ENCODE results near the gene DGKI. TPM values are rescaled to one million over a fixed set of nuclear protein-coding genes. Genes with fewer than 3 reads are reported as not detected.
A peak's percentile ranks its signal among the peaks of the same experiment; 100 is the strongest.

Gene DGKI
- total RNA-seq (2021), result 0.30 to 0.79 TPM (median 0.46 TPM) in 3 replicates
- Bru-seq, nascent RNA, result percentile 23 among the genes with signal in this experiment
- long read RNA-seq, experiment 1, partial matches to known transcripts, result 0 of 4 reads
- long read RNA-seq, experiment 1, other reads (novel, unspliced or antisense), result 4 of 4 reads
- long read RNA-seq, experiment 2, result 0 reads
- long read RNA-seq, experiment 3, partial matches to known transcripts, result 0 of 1 reads
- long read RNA-seq, experiment 3, other reads (novel, unspliced or antisense), result 1 of 1 reads

DNA sequence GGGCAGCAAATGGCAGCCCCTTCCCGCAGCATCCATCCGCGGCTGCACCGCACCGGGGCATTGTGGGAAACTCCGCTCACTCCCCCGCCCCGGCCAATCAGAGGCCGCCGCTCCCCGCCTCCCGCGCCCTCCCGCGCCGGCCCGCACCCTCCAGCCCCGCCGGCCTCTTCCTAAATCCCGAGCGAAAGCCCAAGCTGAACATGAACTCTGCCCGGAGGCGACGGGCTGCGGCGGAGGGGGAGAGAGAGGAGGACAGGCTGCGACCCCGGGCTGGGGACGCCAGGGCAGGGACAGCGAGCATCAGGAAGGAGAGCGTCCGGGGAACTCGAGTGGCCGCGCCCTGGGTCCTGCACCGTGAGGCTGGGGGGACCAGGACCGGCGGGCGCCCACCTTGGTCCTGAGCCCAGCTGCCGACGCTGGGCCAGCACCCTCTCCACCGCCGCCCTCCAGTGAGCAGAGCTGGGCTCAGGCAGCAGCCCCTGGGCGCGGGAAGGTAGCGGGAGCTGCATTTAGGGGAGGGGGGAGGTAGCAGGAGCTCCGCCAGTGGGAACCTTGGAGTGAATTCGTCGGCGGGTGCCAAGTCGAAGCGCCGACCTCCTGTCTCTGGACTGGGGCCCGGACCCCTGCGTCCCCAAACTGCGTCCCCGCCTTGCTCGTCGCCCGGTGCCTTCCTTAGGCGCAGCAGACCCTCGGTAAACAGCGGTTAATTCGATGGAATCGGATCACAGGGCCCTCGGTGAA lies at the start of gene DGKI:
Gene DGKI (minus strand): TSS at position 148 of the 741 bp plus-strand sequence.
- ATAC-seq (peak; percentile 59), DNase-seq (ENCODE audit: low spot score) (peak; percentile 58)
- POLR2A ChIA-PET, result no interaction called here
- H3K27me3 Mint-ChIP-seq (ENCODE audit: low read depth), result peaks cover 62% of the 10 kb centered on the region
- H3K27ac Mint-ChIP-seq, result no peak within 1 kb of the TSS
- H3K4me3 Mint-ChIP-seq, result peak within 1 kb of the TSS; percentile 63
- CTCF ChIA-PET, result interaction anchor here (0.8 to 1.9 kb wide), 4 partner anchors 21 to 221 kb away, joined by 3 to 8 read pairs (median 5); no protein-coding TSS in a partner anchor
- TF ChIP-seq ZNF532 (CRISPR knock-in tag; IDR thresholded peaks at IDR 0.05; ENCODE audit: borderline replicate concordance), result peak; percentile 90
- TF ChIP-seq, protein P1, sequence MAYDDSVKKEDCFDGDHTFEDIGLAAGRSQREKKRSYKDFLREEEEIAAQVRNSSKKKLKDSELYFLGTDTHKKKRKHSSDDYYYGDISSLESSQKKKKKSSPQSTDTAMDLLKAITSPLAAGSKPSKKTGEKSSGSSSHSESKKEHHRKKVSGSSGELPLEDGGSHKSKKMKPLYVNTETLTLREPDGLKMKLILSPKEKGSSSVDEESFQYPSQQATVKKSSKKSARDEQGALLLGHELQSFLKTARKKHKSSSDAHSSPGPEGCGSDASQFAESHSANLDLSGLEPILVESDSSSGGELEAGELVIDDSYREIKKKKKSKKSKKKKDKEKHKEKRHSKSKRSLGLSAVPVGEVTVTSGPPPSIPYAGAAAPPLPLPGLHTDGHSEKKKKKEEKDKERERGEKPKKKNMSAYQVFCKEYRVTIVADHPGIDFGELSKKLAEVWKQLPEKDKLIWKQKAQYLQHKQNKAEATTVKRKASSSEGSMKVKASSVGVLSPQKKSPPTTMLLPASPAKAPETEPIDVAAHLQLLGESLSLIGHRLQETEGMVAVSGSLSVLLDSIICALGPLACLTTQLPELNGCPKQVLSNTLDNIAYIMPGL (CRISPR knock-in tag; IDR thresholded peaks at IDR 0.05), result 0 out of 2 replicates have a peak, but pooled peaks have one; percentile 33
- TF ChIP-seq ZNF232 (CRISPR knock-in tag; IDR thresholded peaks at IDR 0.05), result no peak
- peak; percentile 62 for TF ChIP-seq NFYB (CRISPR knock-in tag; conservative IDR thresholded peaks at IDR 0.05; ENCODE audit: low read depth)
- TF ChIP-seq GABPB1 (CRISPR knock-in tag; IDR thresholded peaks at IDR 0.05), result no peak
- peak; percentile 52; the same call in 1 of the 2 replicates for TF ChIP-seq FOXP1 (CRISPR knock-in tag; IDR thresholded peaks at IDR 0.05; ENCODE audit: borderline replicate concordance)
- H3K36me3 Mint-ChIP-seq, result no peaks in the 10 kb centered on the region
- H3K9me3 Mint-ChIP-seq, result no peaks in the 10 kb centered on the region
- peaks cover 39% of the 10 kb centered on the region for H3K4me1 Mint-ChIP-seq

DNA sequence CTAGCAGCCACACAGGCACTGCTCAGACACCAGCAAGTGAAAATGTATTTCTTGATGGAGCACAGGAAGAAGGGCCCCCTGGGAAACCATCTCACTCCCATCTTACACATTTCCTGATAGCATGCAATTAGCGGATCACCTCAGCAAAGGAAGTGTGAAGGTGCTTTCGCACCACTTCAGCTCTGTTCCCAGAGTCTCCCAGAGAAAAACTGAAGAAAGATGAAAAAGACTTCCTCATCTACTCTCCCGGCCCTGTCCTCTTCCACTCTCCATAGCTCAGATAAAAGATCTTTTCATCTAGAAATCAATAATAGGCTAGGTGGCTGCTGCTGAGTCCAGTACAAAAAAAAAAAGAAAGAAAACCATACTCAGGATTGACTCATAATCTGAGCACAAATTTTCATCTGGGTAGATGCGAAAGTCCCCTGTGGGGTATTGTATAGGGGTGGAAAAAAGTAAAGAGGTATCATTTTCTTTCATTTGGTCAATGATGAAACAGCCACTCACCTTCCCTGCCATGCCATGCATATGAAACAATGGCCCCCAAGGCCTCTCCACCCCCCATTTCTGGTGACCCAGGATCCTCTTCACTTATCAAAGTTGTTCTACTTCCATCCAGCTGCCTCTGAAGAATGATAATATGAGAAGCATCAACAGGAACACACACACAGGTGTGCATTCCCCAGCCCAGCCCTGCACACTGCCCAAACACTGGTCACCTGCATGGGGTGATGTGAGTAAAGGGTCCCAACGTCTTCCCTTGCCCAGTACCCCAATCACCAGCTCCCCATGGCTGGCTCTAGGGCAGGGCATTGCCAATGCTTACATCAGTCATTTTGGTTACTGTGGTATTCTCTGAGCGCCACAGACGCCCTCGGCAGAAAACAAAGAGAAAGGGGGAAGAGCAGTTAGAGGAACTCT lies 48.8 kb upstream of the DGKI start:
- no peak overlapping the region for H3K4me3 Mint-ChIP-seq
- CTCF ChIA-PET, result no interaction called here
- peaks cover 12% of the 10 kb centered on the region for H3K9me3 Mint-ChIP-seq
- DNase-seq (ENCODE audit: low spot score) (no peak), ATAC-seq (no peak)
- peaks cover 21% of the 10 kb centered on the region for H3K4me1 Mint-ChIP-seq
- no peaks in the 10 kb centered on the region for H3K27me3 Mint-ChIP-seq (ENCODE audit: low read depth)
- TF ChIP-seq SP1 (CRISPR knock-in tag; conservative IDR thresholded peaks at IDR 0.05), result no peak
- TF ChIP-seq JUN (CRISPR knock-in tag; IDR thresholded peaks at IDR 0.05), result no peak
- TF ChIP-seq, protein P2, sequence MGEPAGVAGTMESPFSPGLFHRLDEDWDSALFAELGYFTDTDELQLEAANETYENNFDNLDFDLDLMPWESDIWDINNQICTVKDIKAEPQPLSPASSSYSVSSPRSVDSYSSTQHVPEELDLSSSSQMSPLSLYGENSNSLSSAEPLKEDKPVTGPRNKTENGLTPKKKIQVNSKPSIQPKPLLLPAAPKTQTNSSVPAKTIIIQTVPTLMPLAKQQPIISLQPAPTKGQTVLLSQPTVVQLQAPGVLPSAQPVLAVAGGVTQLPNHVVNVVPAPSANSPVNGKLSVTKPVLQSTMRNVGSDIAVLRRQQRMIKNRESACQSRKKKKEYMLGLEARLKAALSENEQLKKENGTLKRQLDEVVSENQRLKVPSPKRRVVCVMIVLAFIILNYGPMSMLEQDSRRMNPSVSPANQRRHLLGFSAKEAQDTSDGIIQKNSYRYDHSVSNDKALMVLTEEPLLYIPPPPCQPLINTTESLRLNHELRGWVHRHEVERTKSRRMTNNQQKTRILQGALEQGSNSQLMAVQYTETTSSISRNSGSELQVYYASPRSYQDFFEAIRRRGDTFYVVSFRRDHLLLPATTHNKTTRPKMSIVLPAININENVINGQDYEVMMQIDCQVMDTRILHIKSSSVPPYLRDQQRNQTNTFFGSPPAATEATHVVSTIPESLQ (CRISPR knock-in tag; IDR thresholded peaks at IDR 0.05), result no peak
- TF ChIP-seq TCF7 (CRISPR knock-in tag; IDR thresholded peaks at IDR 0.05; ENCODE audit: low read depth), result no peak
- no peak for TF ChIP-seq ZMAT4 (CRISPR knock-in tag; IDR thresholded peaks at IDR 0.05)
- TF ChIP-seq, protein P3, sequence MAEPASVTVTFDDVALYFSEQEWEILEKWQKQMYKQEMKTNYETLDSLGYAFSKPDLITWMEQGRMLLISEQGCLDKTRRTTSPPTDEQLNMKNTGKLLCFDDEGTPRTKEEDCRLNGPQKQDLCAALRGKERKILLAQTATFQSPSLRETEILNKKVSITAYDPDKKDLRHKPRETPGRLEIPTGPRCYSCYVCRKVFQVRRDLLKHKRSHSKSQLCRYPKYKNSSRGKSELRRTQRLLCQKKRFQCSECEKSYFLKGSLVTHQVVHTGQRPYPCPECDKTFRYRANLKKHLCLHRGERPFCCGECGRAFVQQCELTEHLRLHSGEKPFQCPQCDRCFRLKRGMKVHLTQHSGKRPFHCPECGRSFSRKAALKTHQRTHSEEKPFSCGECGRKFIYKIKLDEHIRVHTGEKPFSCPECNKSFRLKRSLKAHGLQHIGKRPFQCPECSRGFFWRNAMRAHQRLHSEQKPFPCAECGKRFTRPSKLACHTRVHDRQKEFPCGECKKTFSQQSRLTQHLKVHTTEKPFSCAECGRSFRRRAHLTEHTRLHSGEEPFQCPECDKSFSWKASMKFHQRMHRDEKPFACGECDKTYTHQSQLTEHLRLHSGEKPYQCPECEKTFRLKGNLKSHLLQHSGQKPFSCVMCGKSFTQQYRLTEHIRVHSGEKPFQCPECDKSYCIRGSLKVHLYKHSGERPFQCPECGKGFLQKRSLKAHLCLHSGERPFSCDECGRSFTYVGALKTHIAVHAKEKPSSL (CRISPR knock-in tag; conservative IDR thresholded peaks at IDR 0.05), result no peak
- TF ChIP-seq, protein P4, sequence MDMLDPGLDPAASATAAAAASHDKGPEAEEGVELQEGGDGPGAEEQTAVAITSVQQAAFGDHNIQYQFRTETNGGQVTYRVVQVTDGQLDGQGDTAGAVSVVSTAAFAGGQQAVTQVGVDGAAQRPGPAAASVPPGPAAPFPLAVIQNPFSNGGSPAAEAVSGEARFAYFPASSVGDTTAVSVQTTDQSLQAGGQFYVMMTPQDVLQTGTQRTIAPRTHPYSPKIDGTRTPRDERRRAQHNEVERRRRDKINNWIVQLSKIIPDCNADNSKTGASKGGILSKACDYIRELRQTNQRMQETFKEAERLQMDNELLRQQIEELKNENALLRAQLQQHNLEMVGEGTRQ (CRISPR knock-in tag; IDR thresholded peaks at IDR 0.05), result no peak
- H3K36me3 Mint-ChIP-seq, result peaks cover 66% of the 10 kb centered on the region
- POLR2A ChIA-PET, result no interaction called here
- no peak overlapping the region for H3K27ac Mint-ChIP-seq
